Trophoblast cell (in vitro differentiated cells and primary cell): ENCODE measurements around the gene SMIM31.

Source experiments
- DNase-seq, 2 donors: peaks; one replicate each; pipeline ENCODE4 v3.0.0-alpha.2; 2016
- H2AFZ ChIP-seq: 2 replicates; pipeline ENCODE4 v1.6.1; 2013; ENCODE audit warnings: low read length, moderate library complexity, mild to moderate bottlenecking; ENCODE audit not compliant: insufficient read depth, poor library complexity
- H2AK5ac ChIP-seq: 2 replicates; pipeline ENCODE4 v1.6.1; 2013; ENCODE audit warnings: mild to moderate bottlenecking, low read length
- H2BK120ac ChIP-seq: 2 replicates; pipeline ENCODE4 v1.6.1; 2013; ENCODE audit warnings: low read length, mild to moderate bottlenecking, moderate library complexity; ENCODE audit not compliant: insufficient read depth, poor library complexity
- H2BK12ac ChIP-seq: 2 replicates; pipeline ENCODE4 v1.6.1; 2013; ENCODE audit warnings: mild to moderate bottlenecking, low read length, moderate library complexity
- H2BK5ac ChIP-seq: 2 replicates; pipeline ENCODE4 v1.6.1; 2013; ENCODE audit warnings: low read length, low read depth, moderate library complexity, mild to moderate bottlenecking; ENCODE audit not compliant: poor library complexity
- H3K14ac ChIP-seq: 2 replicates; pipeline ENCODE4 v1.6.1; 2013; ENCODE audit warnings: mild to moderate bottlenecking, low read length
- H3K18ac ChIP-seq: 2 replicates; pipeline ENCODE4 v1.6.1; 2013; ENCODE audit warnings: mild to moderate bottlenecking, low read length
- H3K23ac ChIP-seq: 2 replicates; pipeline ENCODE4 v1.6.1; 2013; ENCODE audit warnings: low read length
- H3K27ac ChIP-seq: 2 replicates; pipeline ENCODE4 v1.5.1; 2013; ENCODE audit warnings: low read depth, mild to moderate bottlenecking, inconsistent platforms, low read length, moderate library complexity
- H3K27me3 ChIP-seq: 2 replicates; pipeline ENCODE4 v1.6.1; 2013; ENCODE audit warnings: inconsistent platforms, mild to moderate bottlenecking, low read length, moderate library complexity; ENCODE audit not compliant: insufficient read depth
- H3K36me3 ChIP-seq, 2 experiments: 1 replicate in 1 of 2; 2 replicates in 1 of 2; pipeline ENCODE4 v1.6.1; 2013; ENCODE audit warnings: low read length in 2 of 2, mild to moderate bottlenecking in 2 of 2, moderate library complexity in 1 of 2; ENCODE audit not compliant: insufficient read depth in 2 of 2, control insufficient read depth in 1 of 2
- H3K4ac ChIP-seq: 2 replicates; pipeline ENCODE4 v1.6.1; 2013; ENCODE audit warnings: low read depth, mild to moderate bottlenecking, low read length, moderate library complexity
- H3K4me1 ChIP-seq, 2 experiments: 1 replicate in 1 of 2; 2 replicates in 1 of 2; pipeline ENCODE4 v1.6.1; 2013; ENCODE audit warnings: low read length in 2 of 2, mild to moderate bottlenecking in 2 of 2, moderate library complexity in 1 of 2; ENCODE audit not compliant: insufficient read depth in 2 of 2, control insufficient read depth in 1 of 2
- H3K4me2 ChIP-seq: 2 replicates; pipeline ENCODE4 v1.6.1; 2013; ENCODE audit warnings: inconsistent platforms, mild to moderate bottlenecking, low read length, moderate library complexity
- H3K4me3 ChIP-seq: 2 replicates; pipeline ENCODE4 v1.5.1; 2013; ENCODE audit warnings: mild to moderate bottlenecking, low read depth, low read length, inconsistent platforms
- H3K79me1 ChIP-seq: one replicate; pipeline ENCODE4 v1.6.1; 2013; ENCODE audit warnings: low read length
- H3K79me2 ChIP-seq: 2 replicates; pipeline ENCODE4 v1.6.1; 2013; ENCODE audit warnings: low read length, mild to moderate bottlenecking; ENCODE audit not compliant: control insufficient read depth, insufficient read depth, poor library complexity
- H3K9ac ChIP-seq: 2 replicates; pipeline ENCODE4 v1.6.1; 2013; ENCODE audit warnings: mild to moderate bottlenecking, low read length
- H3K9me3 ChIP-seq: 2 replicates; pipeline ENCODE4 v1.6.1; 2013; ENCODE audit warnings: low read depth, mild to moderate bottlenecking, control low read depth, inconsistent platforms, low read length; ENCODE audit not compliant: insufficient read depth
- H4K12ac ChIP-seq: 2 replicates; pipeline ENCODE4 v1.6.1; 2013; ENCODE audit warnings: low read depth, mild to moderate bottlenecking, low read length, moderate library complexity
- H4K8ac ChIP-seq: 2 replicates; pipeline ENCODE4 v1.6.1; 2013; ENCODE audit warnings: low read depth, mild to moderate bottlenecking, low read length, moderate library complexity
- H4K91ac ChIP-seq: one replicate; pipeline ENCODE4 v1.6.1; 2013; ENCODE audit warnings: low read depth, mild to moderate bottlenecking, low read length, moderate library complexity
- whole genome bisulfite sequencing: extraction: QIAGEN DNeasy Blood & Tissue Kit; methylation state at CpG from one replicate; pipeline ENCODE4 v1.1.7; 2013; ENCODE audit warnings: missing lambda C conversion rate; ENCODE audit not compliant: insufficient read length, insufficient coverage; ENCODE audit errors: extremely low coverage; 5-methylcytosine and 5-hydroxymethylcytosine counted together

Gene SMIM31

DNA sequence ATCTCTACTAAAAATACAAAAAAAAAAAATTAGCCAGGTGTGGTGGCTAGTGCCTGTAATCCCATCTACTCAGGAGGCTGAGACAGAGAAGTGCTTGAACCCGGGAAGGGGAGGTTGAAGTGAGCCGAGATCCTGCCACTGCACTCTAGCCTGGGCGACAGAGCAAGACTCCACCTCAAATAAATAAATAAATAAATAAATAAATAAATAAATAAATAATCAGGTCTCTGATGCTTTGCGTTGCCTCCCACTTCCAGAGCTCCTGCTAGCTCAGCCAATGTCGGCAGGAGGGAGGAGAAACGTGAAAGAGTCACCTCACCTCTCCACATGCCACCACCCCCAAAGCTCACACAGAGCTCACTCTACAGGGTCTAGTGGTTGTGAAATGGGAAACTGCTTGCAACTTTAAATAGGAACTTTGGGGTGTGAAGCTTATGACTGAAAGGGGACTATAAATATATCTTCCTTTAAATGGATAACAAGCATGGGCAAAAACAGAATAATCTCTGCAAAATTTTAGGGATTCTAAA, 7.9 kb downstream of the SMIM31 start:
- no peak overlapping the region for H2AFZ ChIP-seq
- no peak overlapping the region for H3K14ac ChIP-seq
- no peak overlapping the region for H3K9ac ChIP-seq
- no peaks in the 10 kb centered on the region for H3K27me3 ChIP-seq
- no peak overlapping the region for H4K12ac ChIP-seq
- H4K8ac ChIP-seq, result no peak overlapping the region
- no peak for DNase-seq
- WGBS, result no CpG with 5 or more reads among the region's 6 CpGs
- no peak overlapping the region for H3K18ac ChIP-seq
- no peak overlapping the region for H4K91ac ChIP-seq
- no peaks in the 10 kb centered on the region for H3K4me1 ChIP-seq
- H3K4ac ChIP-seq, result no peak overlapping the region
- H3K36me3 ChIP-seq, result no peaks in the 10 kb centered on the region
- H3K79me2 ChIP-seq, result no peaks in the 10 kb centered on the region
- H2BK120ac ChIP-seq, result no peak overlapping the region
- no peaks in the 10 kb centered on the region for H3K9me3 ChIP-seq
- no peak overlapping the region for H3K27ac ChIP-seq
- H3K23ac ChIP-seq, result no peak overlapping the region
- no peak overlapping the region for H3K4me2 ChIP-seq
- no peak overlapping the region for H3K4me3 ChIP-seq
- no peak overlapping the region for H2BK5ac ChIP-seq
- no peaks in the 10 kb centered on the region for H3K79me1 ChIP-seq
- H2BK12ac ChIP-seq, result no peak overlapping the region
- H2AK5ac ChIP-seq, result no peak overlapping the region

DNA sequence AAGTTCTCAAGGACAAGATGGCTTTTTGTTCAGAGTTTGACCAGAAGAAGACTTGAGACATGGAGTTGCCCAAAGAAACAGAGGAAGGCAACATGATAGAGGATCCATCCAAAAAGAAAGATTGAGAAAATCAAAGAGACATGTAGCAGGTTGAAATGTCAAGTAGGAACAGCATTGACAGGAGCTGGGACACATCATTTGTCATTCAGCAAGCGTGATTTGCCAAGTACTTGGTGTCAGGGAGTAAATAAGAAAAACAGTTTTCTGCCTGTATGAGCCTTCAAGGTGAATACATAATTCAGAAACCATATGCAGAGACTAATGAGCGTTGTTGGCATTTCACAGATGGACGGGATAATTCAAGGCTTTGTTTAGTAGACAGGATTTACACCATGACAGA, 11.2 kb downstream of the SMIM31 start:
- Histone ChIP-seq H3K27ac (no peak overlapping the region), H3K79me1 (no peaks in the 10 kb centered on the region), H3K4me3 (no peak overlapping the region), H3K27me3 (no peaks in the 10 kb centered on the region), H2BK120ac (no peak overlapping the region), H3K14ac (no peak overlapping the region), H3K79me2 (no peaks in the 10 kb centered on the region), H3K18ac (no peak overlapping the region), H3K36me3 (no peaks in the 10 kb centered on the region), H3K9me3 (no peaks in the 10 kb centered on the region), H3K4me2 (no peak overlapping the region), H2BK12ac (no peak overlapping the region), H4K91ac (no peak overlapping the region), H2BK5ac (no peak overlapping the region), H3K4me1 (no peaks in the 10 kb centered on the region), H3K23ac (no peak overlapping the region), H2AK5ac (no peak overlapping the region), H4K12ac (no peak overlapping the region), H3K4ac (no peak overlapping the region), H4K8ac (no peak overlapping the region), H3K9ac (no peak overlapping the region), H2AFZ (no peak overlapping the region)
- DNase-seq, result no peak
- no CpG with 5 or more reads among the region's 3 CpGs for WGBS

DNA sequence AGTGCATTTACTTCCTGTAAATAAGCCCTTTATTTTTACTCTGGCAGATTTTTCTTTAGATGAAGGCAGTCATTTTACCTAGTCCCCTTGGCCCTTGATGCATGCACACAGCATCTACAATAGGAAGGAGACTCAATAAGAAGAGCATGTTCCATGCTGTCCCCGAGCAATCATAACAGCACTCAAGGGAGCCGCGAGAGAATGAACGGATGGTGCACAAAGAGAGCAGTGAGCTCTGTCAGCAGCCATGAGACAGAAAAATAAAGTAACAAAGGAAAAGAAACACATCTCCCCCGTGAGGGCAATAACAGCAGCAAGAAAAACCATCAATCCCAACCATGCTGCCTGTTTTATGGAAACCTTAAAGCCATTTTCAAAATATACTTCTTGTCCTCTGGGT, 11.9 kb downstream of the SMIM31 start:
- Histone ChIP-seq H2AFZ (no peak overlapping the region), H4K8ac (no peak overlapping the region), H3K9ac (no peak overlapping the region), H2BK120ac (no peak overlapping the region), H2BK12ac (no peak overlapping the region), H3K23ac (no peak overlapping the region), H3K4ac (no peak overlapping the region), H3K4me1 (no peaks in the 10 kb centered on the region), H2BK5ac (no peak overlapping the region), H3K4me2 (no peak overlapping the region), H4K91ac (no peak overlapping the region), H2AK5ac (no peak overlapping the region), H3K79me2 (no peaks in the 10 kb centered on the region), H3K27ac (no peak overlapping the region), H3K9me3 (no peaks in the 10 kb centered on the region), H3K18ac (no peak overlapping the region), H3K14ac (no peak overlapping the region), H3K4me3 (no peak overlapping the region), H3K79me1 (no peaks in the 10 kb centered on the region), H4K12ac (no peak overlapping the region), H3K36me3 (no peaks in the 10 kb centered on the region), H3K27me3 (no peaks in the 10 kb centered on the region)
- WGBS, result no CpG with 5 or more reads among the region's 5 CpGs
- no peak for DNase-seq

DNA sequence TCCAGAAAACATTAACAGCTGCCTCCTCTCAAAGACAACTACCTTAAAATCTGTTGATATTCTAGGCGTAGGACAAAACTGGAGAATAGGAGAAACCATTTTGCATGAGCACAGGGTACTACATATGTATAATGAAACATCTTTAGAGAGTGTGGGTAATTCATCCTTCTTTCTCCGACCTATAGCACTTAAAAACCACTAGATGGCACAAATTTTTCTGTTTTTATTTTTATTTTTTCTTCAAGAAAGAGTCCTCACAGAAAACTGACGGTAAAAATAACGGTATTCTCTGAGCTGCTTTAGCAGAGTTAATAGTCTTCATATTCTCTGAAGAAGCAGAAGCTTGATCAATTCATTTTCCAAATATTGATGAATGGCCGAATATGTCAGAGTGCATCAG, 14.6 kb downstream of the SMIM31 start:
- Histone ChIP-seq H2BK120ac (no peak overlapping the region), H3K14ac (no peak overlapping the region), H3K4me3 (no peak overlapping the region), H3K9ac (no peak overlapping the region), H2AK5ac (no peak overlapping the region), H3K79me1 (peaks cover 2% of the 10 kb centered on the region), H2AFZ (no peak overlapping the region), H4K12ac (no peak overlapping the region), H3K4me2 (no peak overlapping the region), H3K27ac (no peak overlapping the region), H3K4me1 (no peaks in the 10 kb centered on the region), H3K18ac (no peak overlapping the region), H4K8ac (no peak overlapping the region), H3K27me3 (no peaks in the 10 kb centered on the region), H3K36me3 (no peaks in the 10 kb centered on the region), H3K4ac (no peak overlapping the region), H2BK12ac (no peak overlapping the region), H3K79me2 (no peaks in the 10 kb centered on the region), H4K91ac (no peak overlapping the region), H2BK5ac (no peak overlapping the region), H3K23ac (no peak overlapping the region), H3K9me3 (no peaks in the 10 kb centered on the region)
- peak in 1 of 2 donors; percentile 34 for DNase-seq
- WGBS, result no CpG with 5 or more reads among the region's 5 CpGs
